Lower lobe of right lung (tissue), 2 donors: ENCODE measurements around the gene PPM1D. TPM values are rescaled to one million over a fixed set of nuclear protein-coding genes. Genes with fewer than 3 reads are reported as not detected.

Source experiments
- ATAC-seq, 2 donors: fragments of 200-7000 bp; cut with Tn5 transposase; one replicate each; pipeline ENCODE4 v1.9.1; 2020 to 2022; ENCODE audit warnings: mild to moderate bottlenecking in 2 of 2, moderate library complexity in 2 of 2
- DNase-seq: peaks from one replicate; pipeline ENCODE4 v3.0.0-alpha.2; 2020
- H3K27ac ChIP-seq: fragments of 200-600 bp; one replicate; pipeline ENCODE4 v1.8.0; 2022
- H3K27me3 ChIP-seq: fragments of 200-600 bp; one replicate; pipeline ENCODE4 v1.8.0; 2022; ENCODE audit warnings: low read depth
- H3K36me3 ChIP-seq: fragments of 200-600 bp; one replicate; pipeline ENCODE4 v1.8.0; 2022; ENCODE audit warnings: mild to moderate bottlenecking
- H3K4me1 ChIP-seq: fragments of 200-600 bp; one replicate; pipeline ENCODE4 v1.8.0; 2022
- H3K4me3 ChIP-seq: fragments of 200-600 bp; one replicate; pipeline ENCODE4 v1.8.0; 2022; ENCODE audit warnings: mild to moderate bottlenecking
- H3K9me3 ChIP-seq: fragments of 200-600 bp; one replicate; pipeline ENCODE4 v1.8.0; 2022
- intact Hi-C: fragments of 100-400 bp; cut with DNase I; formaldehyde crosslinking; loops from one replicate; pipeline ENCODE4 v1.11.0; 2022
- total RNA-seq: library from RNA; stranded (reverse); fragmentation: NEBNext Ultra II Directional; extraction: Animal tissue kit (Norgen Biotek cat#: 25700); gene quantifications from one replicate; pipeline ENCODE4 v1.2.1, GENCODE V29; 2021
- TF ChIP-seq, protein P1 (sequence below): fragments of 200-600 bp; IDR thresholded peaks from one replicate; pipeline ENCODE4 v1.8.0; 2022; ENCODE audit warnings: antibody characterized with exemption, mild to moderate bottlenecking
- donor health status: DM: no; HTN: yes; CAD: no; lungs with severe emphysema.

Gene PPM1D
- total RNA-seq, 1 donor from 2014 or later: 21.3 TPM

DNA sequence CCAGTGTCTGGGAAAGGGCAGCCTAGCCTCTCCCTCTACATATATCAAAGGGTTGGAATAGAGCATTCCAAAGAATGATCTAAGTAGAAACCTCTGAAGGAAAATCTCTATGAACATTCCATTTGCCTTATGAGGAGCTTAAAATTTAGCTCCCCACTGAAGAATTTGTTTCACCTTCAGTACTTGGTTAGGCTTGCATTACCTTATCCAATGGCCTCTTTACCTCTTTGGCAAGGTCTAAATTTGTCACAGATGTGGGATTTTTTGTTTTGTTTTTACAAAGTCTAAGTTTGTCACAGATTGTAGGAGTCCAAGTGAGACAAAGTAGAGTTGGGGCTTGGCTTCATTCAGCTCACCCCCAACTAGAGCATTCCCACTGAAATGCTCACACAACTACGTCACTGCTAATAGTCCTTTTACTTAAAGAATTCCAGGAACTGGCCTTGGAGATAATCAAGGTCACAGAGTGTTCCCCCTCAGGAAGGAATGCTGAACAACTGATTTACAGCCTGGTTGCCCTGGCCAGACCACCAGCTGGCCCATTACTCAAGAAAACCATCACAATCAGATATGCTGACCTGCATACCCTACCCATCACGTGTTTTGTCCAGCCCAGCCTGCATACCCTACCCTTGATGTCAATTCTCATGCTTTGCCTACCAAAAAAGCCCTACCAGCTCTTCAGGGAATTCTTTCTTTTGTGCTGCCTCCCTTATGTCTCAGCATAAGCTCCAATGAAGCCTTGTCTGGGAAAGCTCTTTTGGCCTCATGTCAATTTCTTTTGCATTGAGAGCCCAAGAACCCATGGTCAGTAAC, 26.5 kb upstream of the PPM1D start:
- peak overlapping the region; percentile 66 for H3K27ac ChIP-seq
- TF ChIP-seq, protein P1, sequence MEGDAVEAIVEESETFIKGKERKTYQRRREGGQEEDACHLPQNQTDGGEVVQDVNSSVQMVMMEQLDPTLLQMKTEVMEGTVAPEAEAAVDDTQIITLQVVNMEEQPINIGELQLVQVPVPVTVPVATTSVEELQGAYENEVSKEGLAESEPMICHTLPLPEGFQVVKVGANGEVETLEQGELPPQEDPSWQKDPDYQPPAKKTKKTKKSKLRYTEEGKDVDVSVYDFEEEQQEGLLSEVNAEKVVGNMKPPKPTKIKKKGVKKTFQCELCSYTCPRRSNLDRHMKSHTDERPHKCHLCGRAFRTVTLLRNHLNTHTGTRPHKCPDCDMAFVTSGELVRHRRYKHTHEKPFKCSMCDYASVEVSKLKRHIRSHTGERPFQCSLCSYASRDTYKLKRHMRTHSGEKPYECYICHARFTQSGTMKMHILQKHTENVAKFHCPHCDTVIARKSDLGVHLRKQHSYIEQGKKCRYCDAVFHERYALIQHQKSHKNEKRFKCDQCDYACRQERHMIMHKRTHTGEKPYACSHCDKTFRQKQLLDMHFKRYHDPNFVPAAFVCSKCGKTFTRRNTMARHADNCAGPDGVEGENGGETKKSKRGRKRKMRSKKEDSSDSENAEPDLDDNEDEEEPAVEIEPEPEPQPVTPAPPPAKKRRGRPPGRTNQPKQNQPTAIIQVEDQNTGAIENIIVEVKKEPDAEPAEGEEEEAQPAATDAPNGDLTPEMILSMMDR: no peak
- ATAC-seq: peak in 1 of 2 donors; percentile 27

DNA sequence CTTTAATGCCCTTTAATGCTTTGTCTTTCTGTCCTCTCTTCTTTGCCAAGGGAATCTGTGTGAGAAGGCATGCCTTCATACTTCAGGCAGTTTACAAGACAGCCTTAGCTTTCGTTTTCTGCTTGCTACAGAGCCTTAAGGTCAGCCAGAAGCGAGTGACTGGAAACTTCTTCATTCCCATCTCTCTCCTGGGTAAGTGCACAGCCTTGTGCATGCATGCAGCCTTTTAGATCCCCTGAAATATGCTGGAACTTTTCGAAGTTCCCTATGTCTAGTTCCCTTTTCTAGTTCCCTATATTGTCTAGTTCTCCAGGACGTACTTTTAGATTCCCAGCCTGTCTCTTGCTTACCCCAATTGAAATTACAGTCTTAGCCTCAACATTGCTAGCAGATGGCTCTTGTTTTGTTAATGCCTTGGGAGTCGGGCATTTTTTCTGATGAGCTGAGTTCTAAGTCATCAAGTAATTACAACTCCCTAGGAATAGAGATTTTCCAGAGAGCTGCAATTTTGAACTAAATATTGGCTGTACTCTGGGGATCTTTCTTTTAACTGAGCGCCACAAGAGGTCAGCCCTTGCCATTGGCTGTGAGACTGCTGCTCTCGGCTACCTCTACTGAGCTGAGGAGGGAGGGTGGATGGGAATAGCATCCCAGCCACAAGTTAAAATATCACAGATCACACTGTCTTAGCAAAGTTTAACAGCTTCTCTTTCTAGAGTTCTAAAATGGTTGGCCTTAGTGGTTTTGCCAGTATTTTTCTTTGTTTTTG, 22.7 kb upstream of the PPM1D start:
- peak; percentile 82 to 87 for ATAC-seq
- Histone ChIP-seq H3K9me3 (no peaks in the 10 kb centered on the region), H3K4me1 (peaks cover 35% of the 10 kb centered on the region), H3K4me3 (peak overlapping the region; percentile 40), H3K36me3 (no peaks in the 10 kb centered on the region), H3K27me3 (no peaks in the 10 kb centered on the region), H3K27ac (peak overlapping the region; percentile 71)
- intact Hi-C loops: no loop called here
- TF ChIP-seq, protein P1: peak; percentile 14
- no peak for DNase-seq

More for the DNA sequence above, 26.5 kb upstream of the PPM1D start:
- intact Hi-C loops: no loop called here
- H3K4me3 ChIP-seq: no peak overlapping the region
- no peak for DNase-seq
- no peaks in the 10 kb centered on the region for H3K27me3 ChIP-seq
- no peaks in the 10 kb centered on the region for H3K36me3 ChIP-seq
- peaks cover 51% of the 10 kb centered on the region for H3K4me1 ChIP-seq
- H3K9me3 ChIP-seq: no peaks in the 10 kb centered on the region

DNA sequence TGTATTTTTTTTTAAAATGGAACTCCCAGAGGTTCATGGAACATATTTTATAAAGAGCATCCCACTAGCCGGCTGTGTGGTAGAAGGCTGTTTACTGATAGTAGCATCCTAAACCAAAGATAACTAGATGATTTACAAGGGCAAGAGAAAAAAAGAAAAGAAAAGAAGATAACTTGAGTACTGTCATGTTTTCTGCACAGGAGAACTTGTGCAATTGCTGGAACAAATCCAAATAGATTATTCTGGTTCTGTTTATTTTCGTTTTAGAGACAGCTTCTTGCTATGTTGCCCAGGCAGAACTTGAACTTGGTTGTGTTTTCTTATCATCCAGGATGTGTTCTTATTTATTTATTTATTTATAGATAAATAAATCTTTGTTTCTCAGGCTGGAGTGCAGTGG, 20.9 kb upstream of the PPM1D start:
- no peak for ATAC-seq
- no peaks in the 10 kb centered on the region for H3K27me3 ChIP-seq
- intact Hi-C loops: no loop called here
- TF ChIP-seq, protein P1: no peak
- H3K9me3 ChIP-seq: no peaks in the 10 kb centered on the region
- H3K27ac ChIP-seq: peak overlapping the region; percentile 18
- H3K4me3 ChIP-seq: no peak overlapping the region
- no peaks in the 10 kb centered on the region for H3K36me3 ChIP-seq
- H3K4me1 ChIP-seq: peaks cover 32% of the 10 kb centered on the region
- DNase-seq: no peak

DNA sequence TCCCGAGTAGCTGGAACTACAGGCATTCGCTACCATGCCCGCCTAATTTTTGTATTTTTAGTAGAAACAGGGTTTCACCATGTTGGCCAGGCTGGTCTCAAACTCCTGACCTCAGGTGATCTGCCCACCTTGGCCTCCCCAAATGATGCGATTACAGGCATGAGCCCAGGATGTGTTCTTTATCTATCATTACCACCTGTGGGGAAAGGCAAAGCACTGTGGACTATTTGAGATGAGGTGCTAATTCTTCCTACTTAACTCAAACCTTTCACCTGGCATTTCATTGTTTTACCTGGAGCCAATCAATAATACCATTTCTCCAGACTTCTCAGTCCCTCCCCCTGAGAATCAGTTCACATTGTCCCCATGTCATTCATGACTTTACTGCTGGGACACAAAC, 20.4 kb upstream of the PPM1D start:
- Histone ChIP-seq H3K27me3 (no peaks in the 10 kb centered on the region), H3K4me1 (peaks cover 32% of the 10 kb centered on the region), H3K4me3 (no peak overlapping the region), H3K9me3 (no peaks in the 10 kb centered on the region), H3K27ac (peak overlapping the region; percentile 18), H3K36me3 (no peaks in the 10 kb centered on the region)
- TF ChIP-seq, protein P1: no peak
- intact Hi-C loops: no loop called here
- ATAC-seq (no peak), DNase-seq (no peak)

DNA sequence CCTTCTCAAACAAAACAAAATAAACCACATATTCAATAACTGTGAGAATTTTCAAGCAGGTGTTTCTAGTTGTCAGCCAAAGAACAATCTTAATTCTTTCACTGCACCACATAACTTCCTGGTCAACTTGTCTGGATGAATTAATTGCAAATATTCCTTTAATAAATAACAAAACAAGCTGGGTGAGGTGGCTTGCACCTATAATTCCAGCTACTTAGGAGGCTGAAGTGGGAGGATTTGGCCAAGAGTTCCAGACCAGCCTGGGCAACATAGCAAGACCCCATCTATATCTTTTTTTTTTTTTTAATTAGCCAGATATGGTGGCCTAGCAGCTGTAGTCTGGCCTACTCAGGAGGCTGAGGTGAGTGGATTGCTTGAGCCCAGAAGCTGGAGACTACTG, 17.0 kb upstream of the PPM1D start:
- no peak overlapping the region for H3K4me3 ChIP-seq
- TF ChIP-seq, protein P1: no peak
- H3K4me1 ChIP-seq: peaks cover 17% of the 10 kb centered on the region
- H3K9me3 ChIP-seq: no peaks in the 10 kb centered on the region
- DNase-seq: no peak
- ATAC-seq: no peak
- no peak overlapping the region for H3K27ac ChIP-seq
- no peaks in the 10 kb centered on the region for H3K27me3 ChIP-seq
- H3K36me3 ChIP-seq: no peaks in the 10 kb centered on the region
- intact Hi-C loops: no loop called here
